AG10803 (cell line): ENCODE measurements around the gene HSPA12B.

Source experiments
- DNase-seq: peaks from one replicate; pipeline ENCODE4 v3.0.0; 2010; ENCODE audit warnings: low read depth
- H3K4me3 ChIP-seq: 2 replicates; pipeline ENCODE4 v1.5.1; 2011; ENCODE audit warnings: mild to moderate bottlenecking, low read length, control low read depth
- CTCF ChIP-seq: conservative IDR thresholded peaks from 2 replicates; pipeline ENCODE4 v1.5.1; 2011; ENCODE audit warnings: mild to moderate bottlenecking, low read length, control low read depth, inconsistent platforms

The HSPA12B gene

GRCh38 chr20:3767427-3768341 lies 35.2 kb downstream of the HSPA12B start, which contains the start of gene ADISSP:
TSS of gene ADISSP (minus strand) at chr20:3767753. CDS start at chr20:3760100, 7,653 bp downstream.
- H3K4me3 ChIP-seq, result peak within 1 kb of the TSS; percentile 87
- DNase-seq, result peak; percentile 98
- TF ChIP-seq CTCF, result peak; percentile 17; the same call in 1 of the 2 replicates

- peak overlapping the region; percentile 87 for H3K4me3 ChIP-seq
- TF ChIP-seq CTCF, result peak; percentile 56
- peak; percentile 74 for DNase-seq
Observed at GRCh38 chr20:3768342-3769130, 36.1 kb downstream of the HSPA12B start.

GRCh38 chr20:3771552-3772058 lies 39.1 kb downstream of the HSPA12B start:
- no peak overlapping the region for H3K4me3 ChIP-seq
- no peak for DNase-seq
- no peak for TF ChIP-seq CTCF

GRCh38 chr20:3775457-3776108 lies 43.1 kb downstream of the HSPA12B start:
- TF ChIP-seq CTCF, result no peak
- DNase-seq, result no peak
- H3K4me3 ChIP-seq, result no peak overlapping the region

GRCh38 chr20:3777381-3777715 lies 44.9 kb downstream of the HSPA12B start:
- TF ChIP-seq CTCF, result no peak
- DNase-seq, result no peak
- H3K4me3 ChIP-seq, result peak overlapping the region; percentile 66

- peak overlapping the region; percentile 66 for H3K4me3 ChIP-seq
- no peak for TF ChIP-seq CTCF
- peak; percentile 36 for DNase-seq
Observed at GRCh38 chr20:3777716-3778629, 45.5 kb downstream of the HSPA12B start.
